ENCODE results near the gene MED20. TPM values are rescaled to one million over a fixed set of nuclear protein-coding genes. Genes with fewer than 3 reads are reported as not detected.

The MED20 gene
- total RNA-seq, 1 experiment from 2014 or later, result 26.4 TPM

DNA sequence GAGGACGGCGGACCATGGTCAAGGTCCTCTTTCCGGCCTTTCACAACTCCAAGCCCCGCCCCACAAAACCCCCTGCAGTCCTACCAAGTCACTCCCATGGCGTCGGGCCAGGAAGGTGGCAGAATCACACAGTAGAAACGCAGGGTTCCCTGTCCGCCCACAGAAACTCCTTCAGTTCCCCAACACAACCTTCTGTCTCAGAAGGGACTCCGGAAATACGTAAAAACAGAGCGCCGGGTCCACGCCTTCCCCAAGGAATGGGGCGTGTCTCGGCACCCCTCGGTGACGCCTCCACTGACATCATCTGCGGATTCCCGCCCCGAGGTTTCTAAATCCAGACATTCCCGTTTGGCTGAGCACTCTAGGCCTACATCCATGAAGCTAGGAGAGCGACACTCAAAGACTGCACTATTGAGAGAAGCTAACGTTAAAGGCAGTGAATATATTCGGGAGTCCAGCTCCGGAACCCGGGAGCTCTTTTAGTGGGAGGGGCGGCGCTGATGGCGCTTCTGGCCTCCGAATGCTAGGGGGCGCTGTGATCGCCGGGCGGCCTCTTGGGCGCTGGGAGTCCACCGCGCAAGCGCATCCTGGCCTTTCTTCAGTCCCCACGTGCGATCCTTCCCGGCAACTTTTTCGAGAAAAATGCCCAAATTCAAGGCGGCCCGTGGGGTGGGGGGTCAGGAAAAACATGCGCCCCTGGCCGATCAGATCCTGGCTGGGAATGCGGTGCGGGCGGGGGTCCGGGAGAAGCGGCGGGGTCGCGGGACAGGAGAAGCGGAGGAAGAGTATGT, at the start of gene MED20, which contains the start of gene BYSL (continued):
- TF ChIP-seq, protein P1, sequence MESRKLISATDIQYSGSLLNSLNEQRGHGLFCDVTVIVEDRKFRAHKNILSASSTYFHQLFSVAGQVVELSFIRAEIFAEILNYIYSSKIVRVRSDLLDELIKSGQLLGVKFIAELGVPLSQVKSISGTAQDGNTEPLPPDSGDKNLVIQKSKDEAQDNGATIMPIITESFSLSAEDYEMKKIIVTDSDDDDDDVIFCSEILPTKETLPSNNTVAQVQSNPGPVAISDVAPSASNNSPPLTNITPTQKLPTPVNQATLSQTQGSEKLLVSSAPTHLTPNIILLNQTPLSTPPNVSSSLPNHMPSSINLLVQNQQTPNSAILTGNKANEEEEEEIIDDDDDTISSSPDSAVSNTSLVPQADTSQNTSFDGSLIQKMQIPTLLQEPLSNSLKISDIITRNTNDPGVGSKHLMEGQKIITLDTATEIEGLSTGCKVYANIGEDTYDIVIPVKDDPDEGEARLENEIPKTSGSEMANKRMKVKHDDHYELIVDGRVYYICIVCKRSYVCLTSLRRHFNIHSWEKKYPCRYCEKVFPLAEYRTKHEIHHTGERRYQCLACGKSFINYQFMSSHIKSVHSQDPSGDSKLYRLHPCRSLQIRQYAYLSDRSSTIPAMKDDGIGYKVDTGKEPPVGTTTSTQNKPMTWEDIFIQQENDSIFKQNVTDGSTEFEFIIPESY (IDR thresholded peaks at IDR 0.05; ENCODE audit: extremely low read depth, insufficient replicate concordance, low read length), result peak; percentile 9
- TF ChIP-seq JUND (IDR thresholded peaks at IDR 0.05) (no peak), POLR2AphosphoS5 (IDR thresholded peaks at IDR 0.05; ENCODE audit: low read depth, low read length) (peak; percentile 88), ZFX (IDR thresholded peaks at IDR 0.05) (peak; percentile 69; the same call in 1 of the 2 replicates), EZH2phosphoT487 (IDR thresholded peaks at IDR 0.05; ENCODE audit: borderline replicate concordance) (no peak)
- TF ChIP-seq, protein P2, sequence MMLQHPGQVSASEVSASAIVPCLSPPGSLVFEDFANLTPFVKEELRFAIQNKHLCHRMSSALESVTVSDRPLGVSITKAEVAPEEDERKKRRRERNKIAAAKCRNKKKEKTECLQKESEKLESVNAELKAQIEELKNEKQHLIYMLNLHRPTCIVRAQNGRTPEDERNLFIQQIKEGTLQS (IDR thresholded peaks at IDR 0.05), result no peak; the same call in 1 of the 2 replicates

DNA sequence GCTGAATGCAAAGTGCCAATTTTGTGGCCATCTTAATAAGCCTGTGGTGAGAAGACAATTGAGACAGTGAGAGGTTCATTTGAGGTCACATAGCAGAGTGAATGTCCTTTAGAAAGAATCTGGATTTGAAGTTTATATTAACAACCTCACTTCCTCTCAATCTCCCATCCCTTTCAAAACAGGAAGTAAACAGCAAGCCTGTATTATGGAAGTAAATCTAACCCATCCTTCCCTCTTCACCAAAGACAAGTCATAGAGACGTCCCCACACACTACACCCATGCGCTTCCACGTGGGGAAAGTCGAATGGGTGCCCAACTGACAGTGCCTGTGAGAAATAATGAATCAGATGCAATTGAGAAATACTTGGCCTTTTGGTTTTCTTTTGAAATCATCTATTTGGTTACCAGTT, 49.5 kb upstream of the MED20 start:
- no peak for ATAC-seq
- H3K4me2 ChIP-seq (ENCODE audit: low read length), result no peak overlapping the region
- peaks cover 24 to 32% of the 10 kb centered on the region in 2 experiments for H3K4me1 ChIP-seq (ENCODE audit: control insufficient read depth in 1 of 2, insufficient read depth in 2 of 2, low read length in 2 of 2)
- no peaks in the 10 kb centered on the region for H3K9me3 ChIP-seq (ENCODE audit: control insufficient read depth in 1 of 2, insufficient read depth in 1 of 2, low read depth in 1 of 2, low read length in 2 of 2)
- no peaks in the 10 kb centered on the region for H3K36me3 ChIP-seq (ENCODE audit: control insufficient read depth in 1 of 2, insufficient read depth in 2 of 2, low read length in 2 of 2)
- H4K20me1 ChIP-seq (ENCODE audit: insufficient read depth), result no peaks in the 10 kb centered on the region
- TF ChIP-seq EGR1 (IDR thresholded peaks at IDR 0.05; ENCODE audit: low read depth) (no peak), SRF (IDR thresholded peaks at IDR 0.05; ENCODE audit: low read depth) (no peak)
- H3K9ac ChIP-seq (ENCODE audit: low read length), result no peak overlapping the region
- no peak for DNase-seq (ENCODE audit: low read depth, low spot score)
- POLR2A ChIA-PET, result no interaction called here
- H3K27ac ChIP-seq (ENCODE audit: low read depth, low read length), result no peak overlapping the region
- no TSS peak for BruUV-seq (replicated peaks)
- intact Hi-C loops (cut with micrococcal nuclease), result no loop called here
- CTCF ChIA-PET, result no interaction called here
- H3K9me2 ChIP-seq (ENCODE audit: insufficient read depth), result no peaks in the 10 kb centered on the region
- no peak overlapping the region for H2AFZ ChIP-seq (ENCODE audit: low read depth, low read length, poor library complexity, severe bottlenecking)
- RAD21 ChIA-PET (ENCODE audit: low non-redundant PET in 1 of 2, low total read pairs in 2 of 2, uncharacterized antibody in 2 of 2, unreplicated experiment in 2 of 2), result no interaction called here
- no peaks in the 10 kb centered on the region for H3K27me3 ChIP-seq (ENCODE audit: insufficient read depth, low read length)
- no peaks in the 10 kb centered on the region for H3K79me2 ChIP-seq (ENCODE audit: insufficient read depth, low read length)
- no peak overlapping the region for H3K4me3 ChIP-seq (replicated peaks in 1 of 2; ENCODE audit: low read depth in 1 of 2, low read length in 2 of 2)
